HCT116 (cell line): ENCODE results near the gene DCN. TPM values are rescaled to one million over a fixed set of nuclear protein-coding genes. Genes with fewer than 3 reads are reported as not detected.

ENCODE experiments used
- ATAC-seq: fragments of 200-7000 bp; cut with Tn5 transposase; 2 replicates; pipeline ENCODE4 v1.9.1; 2020; ENCODE audit warnings: mild to moderate bottlenecking, moderate library complexity
- BruUV-seq: library from RNA; stranded (reverse); fragments of 400-500 nt; replicated peaks from 2 replicates; lab custom pipeline; 2021; lab: Mats Ljungman, UMichigan
- CTCF ChIA-PET: fragments of 300-600 bp; sonication (Branson Sonifier 250); formaldehyde crosslinking; loops from one replicate; lab custom pipeline; 2021; ENCODE audit warnings: antibody characterized with exemption; lab: Charles Lee
- POLR2A ChIA-PET: fragments of 300-600, 350-600 bp; sonication (Branson Sonifier 250); formaldehyde crosslinking; loops from one replicate; lab custom pipeline; 2021; ENCODE audit warnings: antibody characterized with exemption; lab: Charles Lee
- RAD21 ChIA-PET, 2 experiments: fragments of 300-600 bp; sonication (Branson Sonifier 250); formaldehyde crosslinking; loops; one replicate each; lab custom pipeline; 2023; ENCODE audit warnings: low total read pairs in 2 of 2; ENCODE audit not compliant: uncharacterized antibody in 2 of 2, unreplicated experiment in 2 of 2, low non-redundant PET in 1 of 2; lab: Charles Lee
- DNase-seq: peaks from one replicate; pipeline ENCODE4 v3.0.0-alpha.2; 2010; ENCODE audit warnings: low read depth, low spot score
- H2AFZ ChIP-seq: fragments of 200-600 bp; shearing (Covaris generic), sonication (generic); 2 replicates; pipeline ENCODE4 v1.6.1; 2017; ENCODE audit warnings: low read depth, mixed run types, mixed read lengths, antibody characterized with exemption, low read length; ENCODE audit not compliant: poor library complexity, severe bottlenecking
- H3K27ac ChIP-seq: 2 replicates; pipeline ENCODE4 v1.5.1; 2012; ENCODE audit warnings: low read depth, low read length
- H3K27me3 ChIP-seq: fragments of 200-600 bp; sonication (generic); 2 replicates; pipeline ENCODE4 v1.6.1; 2016; ENCODE audit warnings: mixed run types, low read length, mixed read lengths; ENCODE audit not compliant: insufficient read depth
- H3K36me3 ChIP-seq, 2 experiments: fragments of 200-500 bp in 1 of 2; fragments of 200-600 bp in 1 of 2; sonication (Bioruptor generic) in 1 of 2; sonication (generic) in 1 of 2; 2 replicates each; pipeline versions ENCODE4 v1.5.1 to v1.6.1; 2014 to 2016; ENCODE audit warnings: low read length in 2 of 2, inconsistent platforms in 1 of 2, mixed read lengths in 1 of 2, mixed run types in 1 of 2; ENCODE audit not compliant: insufficient read depth in 2 of 2, control insufficient read depth in 1 of 2
- H3K4me1 ChIP-seq, 2 experiments: fragments of 200-600 bp in 1 of 2; sonication (generic) in 1 of 2; 2 replicates each; pipeline versions ENCODE4 v1.5.1 to v1.6.1; 2012 to 2017; ENCODE audit warnings: low read length in 2 of 2, inconsistent platforms in 1 of 2, mild to moderate bottlenecking in 1 of 2, mixed read lengths in 1 of 2, mixed run types in 1 of 2, moderate library complexity in 1 of 2; ENCODE audit not compliant: insufficient read depth in 2 of 2, control insufficient read depth in 1 of 2
- H3K4me2 ChIP-seq: fragments of 200-600 bp; sonication (generic); 2 replicates; pipeline ENCODE4 v1.6.1; 2017; ENCODE audit warnings: mixed run types, low read length, mixed read lengths
- H3K4me3 ChIP-seq, 2 experiments: fragments of 200-600 bp in 1 of 2; sonication (generic) in 1 of 2; replicated peaks in 1 of 2; 2 replicates each; pipeline ENCODE4 v1.5.1; 2011 to 2016; ENCODE audit warnings: low read length in 2 of 2, control low read depth in 1 of 2, low read depth in 1 of 2, mild to moderate bottlenecking in 1 of 2, mixed read lengths in 1 of 2, mixed run types in 1 of 2
- H3K79me2 ChIP-seq: fragments of 200-600 bp; sonication (generic); 2 replicates; pipeline ENCODE4 v1.6.1; 2017; ENCODE audit warnings: mild to moderate bottlenecking, mixed run types, low read length, moderate library complexity, mixed read lengths; ENCODE audit not compliant: insufficient read depth
- H3K9ac ChIP-seq: fragments of 200-600 bp; sonication (generic); 2 replicates; pipeline ENCODE4 v1.6.1; 2016; ENCODE audit warnings: low read length, mixed read lengths
- H3K9me2 ChIP-seq: fragments of 200-600 bp; sonication (generic), shearing (Covaris generic); 2 replicates; pipeline ENCODE4 v1.6.1; 2017; ENCODE audit warnings: mixed run types, mild to moderate bottlenecking, moderate library complexity; ENCODE audit not compliant: insufficient read depth
- H3K9me3 ChIP-seq, 2 experiments: fragments of 200-500 bp in 1 of 2; fragments of 200-600 bp in 1 of 2; sonication (Bioruptor generic) in 1 of 2; sonication (generic) in 1 of 2; 2 replicates each; pipeline ENCODE4 v1.6.1; 2014 to 2017; ENCODE audit warnings: low read length in 2 of 2, mixed read lengths in 2 of 2, inconsistent platforms in 1 of 2, low read depth in 1 of 2, mild to moderate bottlenecking in 1 of 2, mixed run types in 1 of 2, moderate library complexity in 1 of 2; ENCODE audit not compliant: control insufficient read depth in 1 of 2, insufficient read depth in 1 of 2
- H4K20me1 ChIP-seq: fragments of 200-600 bp; sonication (generic), shearing (Covaris generic); 2 replicates; pipeline ENCODE4 v1.6.1; 2017; ENCODE audit warnings: mixed run types, mild to moderate bottlenecking, moderate library complexity; ENCODE audit not compliant: insufficient read depth
- CBX3 ChIP-seq: IDR thresholded peaks from 2 replicates; pipeline ENCODE4 v1.6.1; 2012; ENCODE audit warnings: low read depth
- CEBPB ChIP-seq: IDR thresholded peaks from 2 replicates; pipeline ENCODE4 v1.6.1; 2012; ENCODE audit warnings: low read depth
- EGR1 ChIP-seq: IDR thresholded peaks from 2 replicates; pipeline ENCODE4 v1.6.1; 2012; ENCODE audit warnings: low read depth
- ELF1 ChIP-seq: IDR thresholded peaks from 2 replicates; pipeline ENCODE4 v1.6.1; 2012; ENCODE audit warnings: low read depth, borderline replicate concordance
- EZH2 ChIP-seq: fragments of 200-600 bp; sonication (generic); IDR thresholded peaks from 2 replicates; pipeline ENCODE4 v1.6.1; 2017; ENCODE audit warnings: antibody characterized with exemption, mixed run types
- EZH2phosphoT487 ChIP-seq: fragments of 200-600 bp; IDR thresholded peaks from 2 replicates; pipeline ENCODE4 v1.6.1; 2018; ENCODE audit warnings: antibody characterized with exemption, borderline replicate concordance
- FOSL1 ChIP-seq: IDR thresholded peaks from 2 replicates; pipeline ENCODE4 v1.6.1; 2012; ENCODE audit warnings: low read depth
- POLR2A ChIP-seq: IDR thresholded peaks from 2 replicates; pipeline ENCODE4 v1.7.0; 2011; ENCODE audit warnings: borderline replicate concordance; ENCODE audit not compliant: insufficient read depth, insufficient read length; ENCODE audit errors: extremely low read depth
- POLR2AphosphoS5 ChIP-seq: IDR thresholded peaks from 2 replicates; pipeline ENCODE4 v1.6.1; 2011; ENCODE audit warnings: mild to moderate bottlenecking, low read depth, low read length, moderate library complexity
- RAD21 ChIP-seq: IDR thresholded peaks from 2 replicates; pipeline ENCODE4 v1.6.1; 2012; ENCODE audit warnings: low read depth, mild to moderate bottlenecking
- SIN3A ChIP-seq: IDR thresholded peaks from 2 replicates; pipeline ENCODE4 v1.6.1; 2012; ENCODE audit warnings: low read depth
- SP1 ChIP-seq: IDR thresholded peaks from 2 replicates; pipeline ENCODE4 v1.6.1; 2012; ENCODE audit warnings: low read depth
- SRF ChIP-seq: IDR thresholded peaks from 2 replicates; pipeline ENCODE4 v1.6.1; 2012; ENCODE audit warnings: low read depth
- TCF7L2 ChIP-seq: IDR thresholded peaks from 2 replicates; pipeline ENCODE4 v1.7.0; 2011; ENCODE audit warnings: borderline replicate concordance, inconsistent platforms; ENCODE audit not compliant: insufficient read depth, insufficient read length; ENCODE audit errors: extremely low read depth
- YY1 ChIP-seq: IDR thresholded peaks from 2 replicates; pipeline ENCODE4 v1.6.1; 2011; ENCODE audit warnings: low read length, low read depth, moderate library complexity, mild to moderate bottlenecking; ENCODE audit not compliant: insufficient replicate concordance; ENCODE audit errors: extremely low read depth
- ZNF274 ChIP-seq: fragments of 200-500 bp; sonication (Bioruptor generic); IDR thresholded peaks from 2 replicates; pipeline ENCODE4 v1.6.1; 2014; ENCODE audit warnings: mild to moderate bottlenecking, low read depth, low read length, inconsistent platforms
- intact Hi-C: fragments of 100-400 bp; cut with micrococcal nuclease; formaldehyde crosslinking; loops from 2 replicates; pipeline ENCODE4 v1.10.0; 2022
- total RNA-seq: library from RNA; stranded (reverse); gene quantifications from one replicate; pipeline ENCODE4 v1.2.1, GENCODE V29; 2021; ENCODE audit not compliant: unreplicated experiment
- TF ChIP-seq, protein P1 (sequence below): IDR thresholded peaks from 2 replicates; pipeline ENCODE4 v1.6.1; 2012; ENCODE audit warnings: low read depth
- TF ChIP-seq, protein P2 (sequence below), 3 experiments: fragments of 200-600 bp in 1 of 3; sonication (generic) in 1 of 3; IDR thresholded peaks in 2 of 3; conservative IDR thresholded peaks in 1 of 3; 2 replicates each; pipeline ENCODE4 v1.5.1; 2012 to 2017; ENCODE audit warnings: low read depth in 2 of 3, low read length in 2 of 3, antibody characterized with exemption in 1 of 3, borderline replicate concordance in 1 of 3, control low read depth in 1 of 3, mild to moderate bottlenecking in 1 of 3, mixed read lengths in 1 of 3, mixed run types in 1 of 3, moderate library complexity in 1 of 3; ENCODE audit not compliant: insufficient read depth in 1 of 3
- TF ChIP-seq, protein P3 (sequence below): IDR thresholded peaks from 2 replicates; pipeline ENCODE4 v1.6.1; 2012
- TF ChIP-seq, protein P4 (sequence below): IDR thresholded peaks from 2 replicates; pipeline ENCODE4 v1.6.1; 2012
- TF ChIP-seq, protein P5 (sequence below): IDR thresholded peaks from 2 replicates; pipeline ENCODE4 v1.6.1; 2011; ENCODE audit warnings: mild to moderate bottlenecking, low read length, moderate library complexity; ENCODE audit not compliant: insufficient replicate concordance; ENCODE audit errors: extremely low read depth

The DCN gene
- total RNA-seq, 1 experiment from 2014 or later = 3.6 TPM

DNA sequence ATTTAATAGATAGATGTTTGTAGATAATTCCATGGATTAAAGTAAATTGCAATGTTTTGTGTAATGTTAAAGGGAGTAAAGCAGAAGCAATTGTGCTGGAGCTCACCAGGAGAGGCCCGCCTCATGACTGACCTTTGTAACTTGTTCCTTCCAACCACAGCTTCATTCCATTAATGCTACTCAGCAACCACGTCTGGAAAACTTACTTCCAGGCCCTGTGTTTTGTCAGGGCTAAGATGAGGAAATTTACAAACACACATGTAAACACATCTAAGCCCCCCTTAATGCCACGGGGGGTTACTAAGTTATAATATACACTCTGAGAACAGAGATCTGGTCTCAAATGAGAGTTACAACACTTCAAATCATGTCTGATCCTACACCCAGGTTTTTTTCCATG, 83.7 kb downstream of the DCN start:
- H2AFZ ChIP-seq = peak overlapping the region; percentile 77
- CTCF ChIA-PET = interaction anchor here (2.1 kb wide), 1 partner anchor 10 kb away, joined by 12 read pairs; no protein-coding TSS in a partner anchor
- no peak overlapping the region for H3K4me3 ChIP-seq
- no peaks in the 10 kb centered on the region for H3K27me3 ChIP-seq
- no peak overlapping the region for H3K9ac ChIP-seq
- H3K36me3 ChIP-seq = no peaks in the 10 kb centered on the region
- BruUV-seq = no TSS peak
- H3K4me1 ChIP-seq = peaks cover 4 to 14% of the 10 kb centered on the region in 2 experiments; a peak in 3 of 4 replicates
- H3K4me2 ChIP-seq = peak overlapping the region; percentile 60
- intact Hi-C loops = no loop called here
- H4K20me1 ChIP-seq = no peaks in the 10 kb centered on the region
- DNase-seq (peak; percentile 24), ATAC-seq (peak; percentile 76)
- RAD21 ChIA-PET = no interaction called here
- H3K9me3 ChIP-seq = no peaks in the 10 kb centered on the region
- no peaks in the 10 kb centered on the region for H3K9me2 ChIP-seq
- H3K79me2 ChIP-seq = no peaks in the 10 kb centered on the region
- H3K27ac ChIP-seq = no peak overlapping the region
- POLR2A ChIA-PET = no interaction called here
- no peak for TF ChIP-seq EZH2
- TF ChIP-seq, protein P1, sequence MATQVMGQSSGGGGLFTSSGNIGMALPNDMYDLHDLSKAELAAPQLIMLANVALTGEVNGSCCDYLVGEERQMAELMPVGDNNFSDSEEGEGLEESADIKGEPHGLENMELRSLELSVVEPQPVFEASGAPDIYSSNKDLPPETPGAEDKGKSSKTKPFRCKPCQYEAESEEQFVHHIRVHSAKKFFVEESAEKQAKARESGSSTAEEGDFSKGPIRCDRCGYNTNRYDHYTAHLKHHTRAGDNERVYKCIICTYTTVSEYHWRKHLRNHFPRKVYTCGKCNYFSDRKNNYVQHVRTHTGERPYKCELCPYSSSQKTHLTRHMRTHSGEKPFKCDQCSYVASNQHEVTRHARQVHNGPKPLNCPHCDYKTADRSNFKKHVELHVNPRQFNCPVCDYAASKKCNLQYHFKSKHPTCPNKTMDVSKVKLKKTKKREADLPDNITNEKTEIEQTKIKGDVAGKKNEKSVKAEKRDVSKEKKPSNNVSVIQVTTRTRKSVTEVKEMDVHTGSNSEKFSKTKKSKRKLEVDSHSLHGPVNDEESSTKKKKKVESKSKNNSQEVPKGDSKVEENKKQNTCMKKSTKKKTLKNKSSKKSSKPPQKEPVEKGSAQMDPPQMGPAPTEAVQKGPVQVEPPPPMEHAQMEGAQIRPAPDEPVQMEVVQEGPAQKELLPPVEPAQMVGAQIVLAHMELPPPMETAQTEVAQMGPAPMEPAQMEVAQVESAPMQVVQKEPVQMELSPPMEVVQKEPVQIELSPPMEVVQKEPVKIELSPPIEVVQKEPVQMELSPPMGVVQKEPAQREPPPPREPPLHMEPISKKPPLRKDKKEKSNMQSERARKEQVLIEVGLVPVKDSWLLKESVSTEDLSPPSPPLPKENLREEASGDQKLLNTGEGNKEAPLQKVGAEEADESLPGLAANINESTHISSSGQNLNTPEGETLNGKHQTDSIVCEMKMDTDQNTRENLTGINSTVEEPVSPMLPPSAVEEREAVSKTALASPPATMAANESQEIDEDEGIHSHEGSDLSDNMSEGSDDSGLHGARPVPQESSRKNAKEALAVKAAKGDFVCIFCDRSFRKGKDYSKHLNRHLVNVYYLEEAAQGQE = no peak
- no peak for TF ChIP-seq SRF
- 0 out of 2 replicates have a peak, but pooled peaks have one; percentile 53 for TF ChIP-seq CBX3
- TF ChIP-seq EGR1 = no peak
- TF ChIP-seq SIN3A = no peak
- TF ChIP-seq, protein P2, sequence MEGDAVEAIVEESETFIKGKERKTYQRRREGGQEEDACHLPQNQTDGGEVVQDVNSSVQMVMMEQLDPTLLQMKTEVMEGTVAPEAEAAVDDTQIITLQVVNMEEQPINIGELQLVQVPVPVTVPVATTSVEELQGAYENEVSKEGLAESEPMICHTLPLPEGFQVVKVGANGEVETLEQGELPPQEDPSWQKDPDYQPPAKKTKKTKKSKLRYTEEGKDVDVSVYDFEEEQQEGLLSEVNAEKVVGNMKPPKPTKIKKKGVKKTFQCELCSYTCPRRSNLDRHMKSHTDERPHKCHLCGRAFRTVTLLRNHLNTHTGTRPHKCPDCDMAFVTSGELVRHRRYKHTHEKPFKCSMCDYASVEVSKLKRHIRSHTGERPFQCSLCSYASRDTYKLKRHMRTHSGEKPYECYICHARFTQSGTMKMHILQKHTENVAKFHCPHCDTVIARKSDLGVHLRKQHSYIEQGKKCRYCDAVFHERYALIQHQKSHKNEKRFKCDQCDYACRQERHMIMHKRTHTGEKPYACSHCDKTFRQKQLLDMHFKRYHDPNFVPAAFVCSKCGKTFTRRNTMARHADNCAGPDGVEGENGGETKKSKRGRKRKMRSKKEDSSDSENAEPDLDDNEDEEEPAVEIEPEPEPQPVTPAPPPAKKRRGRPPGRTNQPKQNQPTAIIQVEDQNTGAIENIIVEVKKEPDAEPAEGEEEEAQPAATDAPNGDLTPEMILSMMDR (IDR thresholded peaks at IDR 0.05 in 2 of 3, conservative IDR thresholded peaks at IDR 0.05 in 1 of 3; ENCODE audit: borderline replicate concordance in 1 of 3, insufficient read depth in 1 of 3, low read depth in 2 of 3, low read length in 2 of 3) = no peak
- TF ChIP-seq RAD21 = no peak
- TF ChIP-seq, protein P3, sequence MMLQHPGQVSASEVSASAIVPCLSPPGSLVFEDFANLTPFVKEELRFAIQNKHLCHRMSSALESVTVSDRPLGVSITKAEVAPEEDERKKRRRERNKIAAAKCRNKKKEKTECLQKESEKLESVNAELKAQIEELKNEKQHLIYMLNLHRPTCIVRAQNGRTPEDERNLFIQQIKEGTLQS = no peak
- TF ChIP-seq EZH2phosphoT487 = no peak
- no peak for TF ChIP-seq YY1
- TF ChIP-seq TCF7L2 = no peak
- TF ChIP-seq CEBPB = peak; percentile 52
- TF ChIP-seq SP1 = peak; percentile 43
- peak; percentile 17; the same call in 1 of the 2 replicates for TF ChIP-seq FOSL1
- no peak for TF ChIP-seq POLR2AphosphoS5
- TF ChIP-seq ELF1 = no peak
- no peak for TF ChIP-seq POLR2A
- TF ChIP-seq, protein P4, sequence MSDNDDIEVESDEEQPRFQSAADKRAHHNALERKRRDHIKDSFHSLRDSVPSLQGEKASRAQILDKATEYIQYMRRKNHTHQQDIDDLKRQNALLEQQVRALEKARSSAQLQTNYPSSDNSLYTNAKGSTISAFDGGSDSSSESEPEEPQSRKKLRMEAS = 0 out of 2 replicates have a peak, but pooled peaks have one; percentile 20
- TF ChIP-seq ZNF274 = no peak
- TF ChIP-seq, protein P5, sequence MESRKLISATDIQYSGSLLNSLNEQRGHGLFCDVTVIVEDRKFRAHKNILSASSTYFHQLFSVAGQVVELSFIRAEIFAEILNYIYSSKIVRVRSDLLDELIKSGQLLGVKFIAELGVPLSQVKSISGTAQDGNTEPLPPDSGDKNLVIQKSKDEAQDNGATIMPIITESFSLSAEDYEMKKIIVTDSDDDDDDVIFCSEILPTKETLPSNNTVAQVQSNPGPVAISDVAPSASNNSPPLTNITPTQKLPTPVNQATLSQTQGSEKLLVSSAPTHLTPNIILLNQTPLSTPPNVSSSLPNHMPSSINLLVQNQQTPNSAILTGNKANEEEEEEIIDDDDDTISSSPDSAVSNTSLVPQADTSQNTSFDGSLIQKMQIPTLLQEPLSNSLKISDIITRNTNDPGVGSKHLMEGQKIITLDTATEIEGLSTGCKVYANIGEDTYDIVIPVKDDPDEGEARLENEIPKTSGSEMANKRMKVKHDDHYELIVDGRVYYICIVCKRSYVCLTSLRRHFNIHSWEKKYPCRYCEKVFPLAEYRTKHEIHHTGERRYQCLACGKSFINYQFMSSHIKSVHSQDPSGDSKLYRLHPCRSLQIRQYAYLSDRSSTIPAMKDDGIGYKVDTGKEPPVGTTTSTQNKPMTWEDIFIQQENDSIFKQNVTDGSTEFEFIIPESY = no peak
